CD4-positive, CD25-positive, alpha-beta regulatory T cell (primary cell): ENCODE results near the gene DPEP2. TPM values are rescaled to one million over a fixed set of nuclear protein-coding genes. Genes with fewer than 3 reads are reported as not detected.
"Not testable (repeated sequence)": the region's sequence is repeated elsewhere in the genome, so short reads cannot be mapped to it uniquely, and the experiment has no call there.

Source experiments
- ATAC-seq, 2 donors: fragments of 150-1000 bp; cut with Tn5 transposase; one replicate each; pipeline ENCODE4 v1.10.0; 2021; ENCODE audit warnings: low read depth in 2 of 2, moderate number of reproducible peaks in 2 of 2, moderate library complexity in 1 of 2
- DNase-seq, 3 donors: peaks; one replicate each; pipeline versions ENCODE4 v3.0.0 to v3.0.0-alpha.2; 2012 to 2022; ENCODE audit warnings: mixed read lengths in 1 of 3
- H3K27ac ChIP-seq: one replicate; pipeline ENCODE4 v1.7.0; 2013; ENCODE audit warnings: mild to moderate bottlenecking, low read length; ENCODE audit not compliant: insufficient read depth, poor library complexity, severe bottlenecking
- H3K27me3 ChIP-seq: one replicate; pipeline ENCODE4 v1.7.0; 2013; ENCODE audit warnings: low read length; ENCODE audit not compliant: control insufficient read depth, insufficient read depth
- H3K36me3 ChIP-seq: one replicate; pipeline ENCODE4 v1.7.0; 2013; ENCODE audit warnings: mild to moderate bottlenecking, low read length, moderate library complexity; ENCODE audit not compliant: control insufficient read depth, insufficient read depth
- H3K4me1 ChIP-seq: 2 replicates; pipeline ENCODE4 v1.7.0; 2013; ENCODE audit warnings: mild to moderate bottlenecking, low read length; ENCODE audit not compliant: insufficient read depth, control insufficient read depth, poor library complexity, severe bottlenecking
- H3K4me3 ChIP-seq: one replicate; pipeline ENCODE4 v1.7.0; 2013; ENCODE audit warnings: low read depth, mild to moderate bottlenecking, low read length, moderate library complexity
- H3K9me3 ChIP-seq, 2 experiments: 1 replicate in 1 of 2; 2 replicates in 1 of 2; pipeline ENCODE4 v1.7.0; 2013; ENCODE audit warnings: low read length in 2 of 2, mild to moderate bottlenecking in 1 of 2, moderate library complexity in 1 of 2; ENCODE audit not compliant: control insufficient read depth in 2 of 2
- H3K27ac Mint-ChIP-seq, 3 donors: one replicate each; pipeline ENCODE4 v1.8.0; 2020 to 2022; ENCODE audit warnings: mild to moderate bottlenecking in 3 of 3, mixed read lengths in 3 of 3, moderate library complexity in 2 of 3
- H3K27me3 Mint-ChIP-seq: one replicate; pipeline ENCODE4 v1.8.0; 2022; ENCODE audit warnings: mild to moderate bottlenecking, mixed read lengths
- H3K36me3 Mint-ChIP-seq: one replicate; pipeline ENCODE4 v1.8.0; 2020; ENCODE audit warnings: mixed read lengths
- H3K4me1 Mint-ChIP-seq, 4 donors: one replicate each; pipeline ENCODE4 v1.8.0; 2020 to 2022; ENCODE audit warnings: mixed read lengths in 4 of 4, mild to moderate bottlenecking in 1 of 4
- H3K4me3 Mint-ChIP-seq, 4 donors: one replicate each; pipeline ENCODE4 v1.8.0; 2020 to 2022; ENCODE audit warnings: mild to moderate bottlenecking in 4 of 4, mixed read lengths in 4 of 4, moderate library complexity in 3 of 4
- H3K9me3 Mint-ChIP-seq, 7 donors: one replicate each; pipeline ENCODE4 v1.8.0; 2020 to 2022; ENCODE audit warnings: mixed read lengths in 7 of 7, mild to moderate bottlenecking in 3 of 7, moderate library complexity in 2 of 7
- polyA plus RNA-seq, 4 donors: library from polyadenylated mRNA; unstranded; fragments of 300-500 nt; fragmentation: Illumina TruSeq; gene quantifications; one replicate each; pipeline ENCODE4 v1.2.3, GENCODE V29; 2021
- total RNA-seq: library from RNA; stranded (reverse); gene quantifications from one replicate; pipeline ENCODE4 v1.2.3, GENCODE V29; 2022

Gene DPEP2
- total and polyA plus RNA-seq, 5 donors from 2014 or later = 52.2 to 70.0 (median 58.0) TPM

GRCh38 chr16:67982011-67982696, 17.1 kb downstream of the DPEP2 start:
- ATAC-seq (no peak), DNase-seq (no peak)
- Histone ChIP-seq H3K27ac (no peak overlapping the region), H3K4me3 (no peak overlapping the region), H3K36me3 (no peaks in the 10 kb centered on the region), H3K4me1 (peaks cover 19% of the 10 kb centered on the region), H3K27me3 (no peaks in the 10 kb centered on the region), H3K9me3 (no peaks in the 10 kb centered on the region)
- Mint-ChIP-seq H3K4me3 (no peak overlapping the region), H3K27me3 (no peaks in the 10 kb centered on the region), H3K4me1 (peaks cover 0 to 27% (median 14%) of the 10 kb centered on the region in 4 donors), H3K9me3 (no peaks in the 10 kb centered on the region), H3K27ac (no peak overlapping the region), H3K36me3 (no peaks in the 10 kb centered on the region)

GRCh38 chr16:67979955-67980678, 19.2 kb downstream of the DPEP2 start, which contains the start of gene DPEP3:
DPEP3 (minus strand) TSS chr16:67980499; CDS start chr16:67980380, 119 bp downstream.
- H3K36me3 ChIP-seq = no peaks in the 10 kb centered on the region
- H3K27ac Mint-ChIP-seq = peak within 1 kb of the TSS in 1 of 3 donors; percentile 52
- no peaks in the 10 kb centered on the region for H3K27me3 ChIP-seq
- no peaks in the 10 kb centered on the region for H3K9me3 ChIP-seq
- H3K36me3 Mint-ChIP-seq = no peaks in the 10 kb centered on the region
- no peaks in the 10 kb centered on the region for H3K9me3 Mint-ChIP-seq
- no peak within 1 kb of the TSS for H3K4me3 Mint-ChIP-seq
- no peak for ATAC-seq
- H3K27me3 Mint-ChIP-seq = no peaks in the 10 kb centered on the region
- no peak for DNase-seq
- H3K4me3 ChIP-seq = no peak within 1 kb of the TSS
- H3K4me1 Mint-ChIP-seq = peaks cover 0 to 27% (median 13%) of the 10 kb centered on the region in 4 donors
- peaks cover 19% of the 10 kb centered on the region for H3K4me1 ChIP-seq
- no peak within 1 kb of the TSS for H3K27ac ChIP-seq

- Mint-ChIP-seq H3K36me3 (no peaks in the 10 kb centered on the region), H3K4me1 (peaks cover 0 to 3% (median 0%) of the 10 kb centered on the region in 4 donors), H3K27ac (no peak overlapping the region), H3K4me3 (no peak overlapping the region), H3K9me3 (no peaks in the 10 kb centered on the region), H3K27me3 (peaks cover 5% of the 10 kb centered on the region)
- Histone ChIP-seq H3K27ac (no peak overlapping the region), H3K27me3 (no peaks in the 10 kb centered on the region), H3K4me3 (no peak overlapping the region), H3K4me1 (no peaks in the 10 kb centered on the region), H3K9me3 (no peaks in the 10 kb centered on the region), H3K36me3 (no peaks in the 10 kb centered on the region)
- ATAC-seq (no peak), DNase-seq (no peak)
These were observed 21.6 kb downstream of the DPEP2 start for GRCh38 chr16:67977469-67978227.

- H3K27ac Mint-ChIP-seq = no peak overlapping the region
- H3K27ac ChIP-seq = no peak overlapping the region
- H3K9me3 Mint-ChIP-seq = no peaks in the 10 kb centered on the region
- H3K4me3 Mint-ChIP-seq = no peak overlapping the region
- no peaks in the 10 kb centered on the region for H3K36me3 Mint-ChIP-seq
- no peaks in the 10 kb centered on the region for H3K4me1 Mint-ChIP-seq
- H3K9me3 ChIP-seq = no peaks in the 10 kb centered on the region
- H3K4me1 ChIP-seq = no peaks in the 10 kb centered on the region
- H3K36me3 ChIP-seq = no peaks in the 10 kb centered on the region
- H3K27me3 Mint-ChIP-seq = peaks cover 5% of the 10 kb centered on the region
- H3K27me3 ChIP-seq = no peaks in the 10 kb centered on the region
- DNase-seq = no peak
- ATAC-seq = no peak
- no peak overlapping the region for H3K4me3 ChIP-seq
These were observed 22.3 kb downstream of the DPEP2 start for GRCh38 chr16:67977005-67977404.

- no peak overlapping the region for H3K4me3 Mint-ChIP-seq
- no peak overlapping the region for H3K4me3 ChIP-seq
- peaks cover 5% of the 10 kb centered on the region for H3K27me3 Mint-ChIP-seq
- DNase-seq (no peak), ATAC-seq (no peak)
- no peaks in the 10 kb centered on the region for H3K36me3 Mint-ChIP-seq
- no peaks in the 10 kb centered on the region for H3K27me3 ChIP-seq
- no peaks in the 10 kb centered on the region for H3K9me3 Mint-ChIP-seq
- H3K4me1 ChIP-seq = no peaks in the 10 kb centered on the region
- no peaks in the 10 kb centered on the region for H3K4me1 Mint-ChIP-seq
- no peaks in the 10 kb centered on the region for H3K36me3 ChIP-seq
- H3K27ac ChIP-seq = no peak overlapping the region
- peak overlapping the region in 1 of 3 donors; percentile 46 for H3K27ac Mint-ChIP-seq
- H3K9me3 ChIP-seq = no peaks in the 10 kb centered on the region
These were observed 23.1 kb downstream of the DPEP2 start for GRCh38 chr16:67976205-67976604.

- Mint-ChIP-seq H3K27ac (no peak overlapping the region), H3K27me3 (peaks cover 5% of the 10 kb centered on the region), H3K4me3 (no peak overlapping the region), H3K9me3 (no peaks in the 10 kb centered on the region), H3K36me3 (no peaks in the 10 kb centered on the region), H3K4me1 (peaks cover 0 to 5% (median 0%) of the 10 kb centered on the region in 4 donors)
- ATAC-seq (no peak), DNase-seq (no peak)
- H3K27me3 ChIP-seq = no peaks in the 10 kb centered on the region
- H3K4me1 ChIP-seq = no peaks in the 10 kb centered on the region
- H3K9me3 ChIP-seq = no peaks in the 10 kb centered on the region
- no peak overlapping the region for H3K4me3 ChIP-seq
- no peaks in the 10 kb centered on the region for H3K36me3 ChIP-seq
- no peak overlapping the region for H3K27ac ChIP-seq
These were observed 23.8 kb downstream of the DPEP2 start for GRCh38 chr16:67975321-67976105.

- not testable (repeated sequence) for H3K9me3 Mint-ChIP-seq, H3K4me3 ChIP-seq, H3K27ac ChIP-seq, H3K9me3 ChIP-seq, ATAC-seq, DNase-seq, H3K36me3 ChIP-seq, H3K27ac Mint-ChIP-seq, H3K27me3 ChIP-seq, H3K36me3 Mint-ChIP-seq
- Mint-ChIP-seq H3K4me3 (peak overlapping the region in 1 of 4 donors; percentile 58), H3K4me1 (peaks cover 5 to 21% (median 10%) of the 10 kb centered on the region in 4 donors), H3K27me3 (peaks cover 11% of the 10 kb centered on the region)
- peaks cover 13% of the 10 kb centered on the region for H3K4me1 ChIP-seq
These were observed 27.0 kb downstream of the DPEP2 start for GRCh38 chr16:67972285-67972684.
